HL-60 (cell line): Measurements from ENCODE around the gene FBXO21.

ENCODE experiments used
- DNase-seq, 2 experiments: peaks; one replicate each; pipeline ENCODE4 v3.0.0-alpha.2; 2010 to 2020; ENCODE audit warnings: low read depth in 1 of 2, low spot score in 1 of 2
- H3K27ac ChIP-seq: fragments of 250-450 bp; sonication (Bioruptor Pico); replicated peaks from 2 replicates; pipeline ENCODE4 v1.5.1; 2020; ENCODE audit warnings: mild to moderate bottlenecking, moderate library complexity
- H3K27me3 ChIP-seq: fragments of 250-450 bp; sonication (Bioruptor Pico); 2 replicates; pipeline ENCODE4 v1.5.1; 2021; ENCODE audit warnings: mild to moderate bottlenecking, moderate library complexity; ENCODE audit not compliant: insufficient read depth, poor library complexity, severe bottlenecking
- H3K4me3 ChIP-seq: replicated peaks from 2 replicates; pipeline ENCODE4 v1.5.1; 2011; ENCODE audit warnings: mild to moderate bottlenecking, control low read depth, low read length; ENCODE audit not compliant: insufficient read depth
- CTCF ChIP-seq: IDR thresholded peaks from one replicate; pipeline ENCODE4 v1.5.1; 2011; ENCODE audit warnings: low read length, control low read depth, inconsistent platforms; ENCODE audit not compliant: insufficient read depth
- GABPA ChIP-seq: IDR thresholded peaks from 2 replicates; pipeline ENCODE4 v1.6.1; 2012; ENCODE audit warnings: low read depth
- POLR2AphosphoS5 ChIP-seq: IDR thresholded peaks from 2 replicates; pipeline ENCODE4 v1.6.1; 2012; ENCODE audit warnings: low read depth
- REST ChIP-seq: IDR thresholded peaks from 2 replicates; pipeline ENCODE4 v1.6.1; 2012; ENCODE audit warnings: low read depth; ENCODE audit not compliant: insufficient replicate concordance
- SPI1 ChIP-seq: IDR thresholded peaks from 2 replicates; pipeline ENCODE4 v1.6.1; 2012; ENCODE audit warnings: low read depth, mild to moderate bottlenecking, borderline replicate concordance

The FBXO21 gene

GRCh38 chr12:117147639-117148038 lies 42.6 kb downstream of the FBXO21 start:
- H3K27ac ChIP-seq: no peak overlapping the region
- H3K4me3 ChIP-seq: no peak overlapping the region
- DNase-seq: no peak
- no peak for TF ChIP-seq POLR2AphosphoS5
- no peak for TF ChIP-seq REST
- no peak for TF ChIP-seq CTCF
- H3K27me3 ChIP-seq: no peaks in the 10 kb centered on the region

GRCh38 chr12:117145597-117146154 lies 44.6 kb downstream of the FBXO21 start:
- H3K27ac ChIP-seq: no peak overlapping the region
- H3K27me3 ChIP-seq: no peaks in the 10 kb centered on the region
- no peak for DNase-seq
- TF ChIP-seq GABPA (no peak), POLR2AphosphoS5 (no peak), SPI1 (no peak), CTCF (no peak), REST (no peak)
- H3K4me3 ChIP-seq: no peak overlapping the region

GRCh38 chr12:117144599-117144998 lies 45.7 kb downstream of the FBXO21 start:
- no peak overlapping the region for H3K27ac ChIP-seq
- TF ChIP-seq GABPA (no peak), SPI1 (no peak), CTCF (no peak), POLR2AphosphoS5 (no peak), REST (no peak)
- H3K4me3 ChIP-seq: no peak overlapping the region
- DNase-seq: no peak
- H3K27me3 ChIP-seq: no peaks in the 10 kb centered on the region
